Stimulated activated CD8-positive, alpha-beta memory T cell treated with anti-CD3 and anti-CD28 coated beads, Interleukin-4, amount 100 ng/mL, for 24 hours (primary cell): ENCODE results near the gene EIF4H.
"Not testable (repeated sequence)": the region's sequence is repeated elsewhere in the genome, so short reads cannot be mapped to it uniquely, and the experiment has no call there.

Source experiments
- DNase-seq: peaks from one replicate; pipeline ENCODE4 v3.0.0-alpha.2; 2020; ENCODE audit warnings: low read depth

EIF4H gene

DNA sequence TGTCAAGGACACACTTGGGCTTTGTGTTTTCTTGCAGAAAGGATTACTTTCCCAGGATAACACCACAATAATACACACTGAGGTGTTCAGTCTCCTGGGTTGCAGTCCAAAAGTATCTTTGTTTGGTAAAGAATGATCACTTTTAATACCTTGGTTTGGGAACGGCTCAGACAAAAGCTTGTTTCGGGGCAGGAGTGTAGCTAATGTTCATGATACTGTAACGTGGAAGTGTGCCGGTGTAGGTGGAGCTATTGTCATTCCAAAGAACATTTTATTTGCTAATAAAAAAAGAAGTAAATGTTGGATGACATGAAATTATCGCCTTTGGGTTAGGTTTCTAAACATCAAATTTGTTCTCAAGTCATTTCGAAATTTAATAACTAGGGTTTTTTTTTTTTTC lies 1.2 kb downstream of the EIF4H start:
- DNase-seq, result no peak

DNA sequence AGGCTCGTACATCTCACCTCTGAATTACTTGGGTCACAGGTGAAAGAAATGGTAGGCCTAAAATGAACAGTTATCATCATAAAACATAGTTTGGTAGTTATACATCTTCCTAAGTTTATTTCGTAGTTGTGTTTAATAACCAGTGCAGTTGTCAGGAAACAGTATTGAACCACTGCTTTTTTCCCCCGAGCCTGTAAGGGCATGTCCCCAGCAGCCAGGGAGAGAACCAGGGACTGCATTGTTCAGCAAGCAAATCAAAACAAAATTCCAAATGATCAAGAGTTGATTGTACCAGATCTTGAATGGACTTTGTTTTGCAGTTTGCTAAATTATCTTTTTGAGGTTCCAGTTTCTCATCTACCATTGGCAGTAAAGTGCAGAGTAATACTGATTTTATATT lies 2.4 kb downstream of the EIF4H start:
- no peak for DNase-seq

DNA sequence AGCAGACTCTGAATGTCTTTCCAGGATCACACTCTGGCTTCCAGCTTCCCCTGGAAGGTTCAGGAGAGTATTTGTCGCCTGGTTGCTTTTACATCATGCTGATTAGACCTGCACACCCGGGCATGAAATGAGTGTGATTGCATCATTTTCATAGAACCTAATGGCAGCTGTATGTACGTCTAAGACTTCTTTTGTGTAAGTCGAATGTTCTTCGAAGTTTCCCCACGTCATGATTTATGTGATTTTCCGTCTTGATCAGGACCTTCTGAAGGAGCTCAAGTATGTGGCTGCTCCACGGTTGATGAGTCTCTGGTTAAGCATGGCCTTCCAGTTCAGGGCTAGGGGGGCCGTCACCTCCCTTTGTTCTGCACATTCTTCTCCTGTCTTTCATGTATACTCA lies 4.5 kb downstream of the EIF4H start:
- DNase-seq, result no peak

DNA sequence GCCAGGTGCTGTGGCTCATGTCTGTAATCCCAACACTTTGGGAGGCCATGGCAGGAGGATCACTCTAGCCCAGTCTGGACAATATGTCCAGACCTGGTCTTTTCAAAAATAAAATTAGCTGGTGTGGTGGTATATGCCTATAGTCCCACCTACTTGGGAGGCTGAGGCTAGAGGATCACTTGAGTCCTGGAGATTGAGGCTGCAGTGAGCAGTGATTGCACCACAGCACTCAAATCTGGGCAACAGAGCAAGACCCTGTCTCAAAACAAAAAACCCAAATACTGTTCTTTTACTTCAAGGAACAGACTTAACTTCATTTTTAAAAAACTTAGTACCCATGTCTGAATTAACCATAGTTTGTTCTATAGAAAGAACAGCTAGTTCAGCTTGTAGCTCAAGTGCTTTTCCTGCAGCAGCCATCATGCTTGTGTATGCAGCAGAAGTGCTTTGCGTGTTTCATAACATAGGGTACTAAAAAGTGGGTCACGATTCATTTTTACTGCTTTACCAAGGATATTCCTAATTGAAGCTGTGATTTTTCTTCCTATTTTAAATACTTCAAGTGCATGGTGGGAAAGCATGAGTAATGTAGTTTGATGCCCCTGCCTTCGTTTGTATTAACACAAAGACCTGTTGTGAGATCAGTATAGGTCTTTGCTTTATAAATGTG lies 5.9 kb downstream of the EIF4H start:
- DNase-seq, result no peak

DNA sequence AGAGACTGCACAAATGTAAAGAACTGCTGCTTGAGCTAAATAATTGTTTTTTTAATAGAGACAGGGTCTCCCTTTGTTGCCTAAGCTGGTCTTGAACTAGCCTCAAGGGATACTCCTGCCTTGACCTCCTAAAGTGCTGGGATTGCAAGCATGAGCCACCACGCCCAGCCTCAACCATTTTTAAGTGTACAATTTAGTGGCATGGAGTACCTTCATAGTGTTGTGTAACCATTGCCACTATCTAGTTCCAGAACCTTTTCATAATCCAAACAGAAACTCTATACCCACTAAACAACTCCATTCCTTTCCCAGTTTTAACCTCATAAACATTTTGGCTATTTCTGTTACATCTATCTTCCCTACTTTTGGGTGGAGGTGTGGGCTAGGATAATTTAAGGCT lies 6.7 kb downstream of the EIF4H start:
- DNase-seq, result no peak

DNA sequence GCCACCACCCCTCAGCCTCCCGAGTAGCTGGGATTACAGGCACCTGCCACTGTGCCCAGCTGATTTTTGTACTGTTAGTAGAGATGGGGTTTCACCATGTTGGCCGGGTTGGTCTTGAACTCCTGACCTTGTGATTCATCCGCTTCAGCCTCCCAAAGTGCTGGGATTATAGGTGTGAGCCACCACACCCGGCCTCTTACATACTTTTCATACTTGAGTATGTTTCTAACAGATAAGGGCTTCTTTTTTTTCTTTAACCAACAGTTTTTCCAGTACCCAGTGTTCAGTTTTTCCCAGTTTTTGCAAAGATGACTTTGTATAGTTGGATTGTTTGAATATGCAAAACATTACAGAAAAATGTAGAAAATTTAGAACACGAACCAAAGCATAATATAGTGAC lies 7.7 kb downstream of the EIF4H start:
- DNase-seq, result no peak

DNA sequence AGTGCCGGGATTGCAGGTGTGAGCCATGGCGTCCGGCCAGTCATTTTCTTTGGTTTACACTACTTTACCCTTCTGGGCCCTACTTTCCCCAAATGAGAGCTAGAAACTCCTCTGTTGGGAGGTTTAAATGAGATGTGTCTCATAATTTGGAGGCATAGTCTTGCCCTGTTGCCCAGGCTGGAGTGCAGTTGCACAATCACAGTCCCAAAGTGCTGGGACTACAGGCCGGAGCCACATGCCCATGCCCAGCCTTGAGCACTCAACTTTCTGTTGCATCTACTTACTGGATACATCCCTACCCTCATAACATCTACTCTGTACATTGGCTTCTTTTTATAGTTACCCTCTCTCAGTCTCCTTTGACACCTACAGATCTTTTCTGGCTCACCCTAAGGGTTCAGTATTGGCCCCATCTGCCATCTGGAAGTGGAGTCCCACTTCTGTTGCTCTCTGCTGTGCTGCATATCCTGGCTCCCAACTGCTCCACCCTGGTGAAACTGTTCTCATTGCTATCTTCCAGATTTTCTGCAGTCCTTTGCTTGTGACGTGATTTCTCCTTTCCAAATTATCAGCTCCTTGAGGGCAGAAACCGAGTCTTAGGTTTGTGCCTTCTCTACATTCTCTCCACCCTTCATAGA lies 8.4 kb downstream of the EIF4H start:
- DNase-seq, result no peak

DNA sequence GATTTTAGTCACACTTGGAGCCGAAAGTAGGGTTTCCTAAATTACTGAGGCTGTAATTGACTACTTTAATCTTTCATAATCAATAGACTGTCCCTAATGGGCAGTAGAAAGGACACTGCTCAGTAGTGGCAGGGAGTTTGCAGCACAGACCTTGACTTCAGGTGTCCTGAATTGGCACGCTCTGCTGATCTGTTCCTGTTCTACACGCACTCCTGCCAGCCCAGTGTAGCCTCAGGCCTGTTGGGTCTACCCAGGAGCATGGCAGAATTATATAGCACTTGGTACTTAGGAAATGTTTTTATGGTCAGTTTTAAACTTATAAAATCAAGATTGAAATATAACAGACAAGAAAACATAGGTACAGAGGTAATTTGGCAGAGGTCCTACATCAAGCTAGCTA lies 9.0 kb downstream of the EIF4H start:
- DNase-seq, result no peak

DNA sequence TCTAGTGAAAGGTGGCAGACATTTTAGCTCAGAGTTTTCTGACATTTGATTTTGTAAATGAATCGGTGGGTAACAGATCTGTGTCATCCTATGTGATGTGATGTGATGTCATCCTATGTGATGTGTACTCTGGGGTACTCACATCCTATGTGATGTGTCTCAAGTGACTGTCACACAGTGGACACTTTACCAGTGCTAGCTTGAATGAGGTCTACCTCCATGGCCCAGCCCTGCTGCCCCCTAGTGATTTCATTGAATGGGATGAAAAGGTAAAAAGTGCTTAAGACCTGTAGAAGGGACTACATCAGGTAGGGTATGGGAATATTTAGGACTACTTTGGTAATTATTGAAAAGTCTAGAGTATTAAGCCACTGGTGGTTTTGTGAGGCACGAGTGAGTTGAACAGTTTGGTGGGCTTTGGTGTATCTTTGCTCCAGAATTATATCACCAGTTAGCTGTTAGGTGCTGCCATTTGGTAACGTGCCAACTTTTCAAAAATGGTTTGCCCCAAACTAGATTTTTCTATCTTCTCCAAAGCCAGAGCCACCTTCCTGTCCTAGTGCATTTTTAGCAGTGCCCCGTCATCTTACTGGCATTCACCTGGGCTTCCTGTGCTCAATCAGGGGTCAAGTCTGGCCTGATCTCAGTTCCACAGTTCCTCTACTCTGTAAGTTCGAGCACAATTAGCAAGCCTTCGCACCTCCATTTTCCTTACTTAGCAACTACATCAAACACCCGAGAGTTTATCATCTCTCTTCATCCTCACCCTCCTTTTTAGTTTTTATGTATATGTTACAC lies 9.7 kb downstream of the EIF4H start:
- DNase-seq, result no peak

DNA sequence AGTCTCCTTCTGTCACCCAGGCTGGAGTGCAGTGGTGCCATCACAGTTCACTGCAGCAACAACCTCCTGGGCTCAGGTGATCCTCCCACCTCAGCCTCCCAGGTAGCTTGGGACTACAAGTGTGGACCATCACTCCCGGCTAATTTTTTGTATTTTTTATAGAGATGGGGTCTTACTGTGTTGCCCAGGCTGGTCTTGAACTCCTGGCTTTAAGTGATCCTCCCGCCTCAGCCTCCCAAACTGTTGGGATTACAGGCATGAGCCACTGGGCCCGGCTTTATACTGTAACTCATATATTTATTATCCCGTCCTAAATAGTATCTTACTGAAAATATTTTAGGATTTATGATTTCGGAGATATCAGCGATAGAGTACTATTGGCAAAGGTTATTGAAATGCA lies 10.9 kb downstream of the EIF4H start:
- DNase-seq, result no peak

DNA sequence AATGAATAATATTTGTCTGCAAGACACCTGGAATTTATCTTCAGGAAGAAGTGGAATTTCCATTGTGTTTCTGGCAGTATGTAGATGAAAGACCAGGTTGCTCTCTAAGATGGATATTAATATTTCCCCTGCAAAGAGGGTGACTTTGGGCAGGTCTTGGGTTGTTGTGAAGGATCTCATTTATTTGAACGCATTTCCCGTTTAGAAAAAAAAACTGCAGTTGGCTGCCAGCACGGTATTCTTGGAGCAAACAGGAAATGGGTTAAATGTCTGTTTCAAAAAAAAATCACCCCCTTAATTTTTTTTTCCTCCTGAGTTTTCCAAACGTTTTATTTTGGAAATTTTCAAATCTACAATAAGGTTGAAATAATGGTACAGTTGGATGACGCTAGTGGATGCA lies 11.5 kb downstream of the EIF4H start:
- no peak for DNase-seq

DNA sequence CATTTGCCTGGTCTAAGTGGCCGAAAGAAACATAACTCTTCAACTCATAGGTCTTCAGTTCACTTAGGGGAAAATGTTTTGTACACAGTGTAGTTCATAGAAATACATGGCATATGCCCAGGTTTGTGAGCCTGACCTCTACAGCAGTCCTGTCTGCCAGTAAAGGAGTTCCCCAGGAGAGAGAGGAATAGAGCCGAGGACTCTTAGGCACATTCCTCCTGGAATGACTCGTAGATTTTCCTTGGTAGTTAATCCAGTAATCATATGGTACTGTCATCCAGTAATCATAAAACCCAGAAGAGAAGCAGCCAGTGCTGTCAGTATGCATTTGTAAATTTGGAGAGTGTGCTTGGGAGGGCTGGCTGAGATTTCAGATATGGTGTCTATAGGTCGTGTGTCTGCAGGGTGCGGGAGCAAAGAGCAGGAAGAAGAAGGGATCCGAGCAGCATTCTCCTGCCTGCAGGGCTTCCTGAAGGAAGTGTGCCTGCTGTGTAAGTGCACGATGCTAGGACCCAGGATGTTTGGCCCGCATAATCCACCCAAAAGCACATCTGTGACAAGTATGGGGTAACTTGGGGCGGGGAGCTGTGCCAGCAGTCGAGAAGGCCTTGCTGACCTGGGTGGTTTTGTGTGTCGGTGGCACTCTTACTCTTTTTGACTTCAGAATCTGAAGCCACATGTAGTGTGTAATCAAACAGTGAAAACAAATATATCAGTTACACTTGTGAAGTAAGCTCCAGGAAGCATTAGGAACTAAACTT lies 13.9 kb downstream of the EIF4H start:
- no peak for DNase-seq

DNA sequence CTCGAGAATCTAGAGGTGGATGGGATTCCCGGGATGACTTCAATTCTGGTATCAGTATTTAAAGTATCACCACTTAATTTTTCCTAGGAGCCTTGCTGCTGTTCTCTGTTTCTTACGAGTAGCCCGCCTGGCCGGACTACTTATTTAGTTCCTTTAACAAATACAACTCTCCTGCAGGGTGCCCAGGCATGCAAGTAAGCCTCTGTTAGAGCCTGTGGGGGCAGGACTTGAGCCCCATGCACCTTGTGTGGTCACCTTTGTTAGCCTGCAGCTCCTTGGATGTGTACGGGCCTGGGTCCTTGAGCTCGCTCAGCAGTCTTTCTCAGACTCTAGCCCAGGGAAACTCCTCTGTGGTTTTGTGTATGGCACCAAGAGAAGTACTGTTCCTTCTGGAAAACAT lies 16.1 kb downstream of the EIF4H start:
- DNase-seq, result no peak

DNA sequence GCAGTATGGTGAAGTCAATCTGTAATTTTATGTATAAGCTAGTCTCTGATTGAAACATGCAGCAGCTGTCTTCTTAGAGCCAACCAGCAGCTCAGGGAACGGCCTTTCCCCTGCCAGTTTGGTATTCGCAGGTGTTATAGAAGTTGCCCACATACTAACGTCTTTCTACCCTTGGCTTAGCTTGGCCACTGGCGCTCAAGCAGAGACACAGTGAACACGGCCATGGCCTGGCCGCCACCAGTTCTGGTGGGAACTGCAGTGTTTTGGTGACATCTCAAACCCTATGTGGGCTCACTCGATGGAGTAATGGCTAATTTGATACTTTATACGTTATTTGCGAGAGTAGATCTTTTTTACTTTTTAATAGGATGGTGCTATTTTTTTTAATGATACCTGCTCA lies 17.1 kb downstream of the EIF4H start:
- no peak for DNase-seq

DNA sequence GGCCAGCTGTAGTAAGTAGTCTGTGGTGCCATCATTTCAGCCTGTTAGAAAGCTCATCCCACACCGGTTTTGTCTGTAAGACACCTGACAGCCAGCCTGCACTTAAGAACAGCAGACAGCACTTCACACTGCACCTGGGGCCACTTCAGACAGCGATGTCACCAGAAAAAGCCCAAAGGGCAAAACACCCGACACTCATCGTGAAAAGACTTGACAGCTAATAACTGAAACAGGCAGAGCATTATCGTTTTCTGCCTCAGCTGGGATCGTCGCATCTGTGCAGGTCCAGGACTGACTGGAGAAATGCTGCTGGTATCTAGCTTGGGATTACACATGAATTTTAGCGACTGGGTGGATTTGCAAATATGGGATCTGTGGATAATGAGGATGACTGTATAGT lies 18.9 kb downstream of the EIF4H start:
- no peak for DNase-seq

DNA sequence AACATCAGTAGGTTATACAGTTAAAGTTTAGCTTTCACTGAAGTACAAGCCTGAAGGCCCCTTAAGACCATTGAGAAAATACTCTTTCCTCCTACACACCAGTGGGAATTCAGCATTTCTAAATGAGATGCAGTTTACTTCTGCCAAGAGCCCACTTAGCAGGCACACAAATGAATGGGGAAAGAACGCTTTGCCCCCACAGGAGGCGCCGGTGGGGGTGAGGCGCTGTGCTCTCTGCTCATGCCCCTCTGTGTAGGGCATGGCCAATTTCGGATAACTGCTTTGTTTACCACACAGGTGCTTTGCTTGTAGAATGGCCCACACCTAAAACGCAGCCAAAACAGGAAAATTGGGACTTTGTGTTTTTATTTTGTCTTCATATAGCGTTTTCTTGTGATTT lies 19.8 kb downstream of the EIF4H start:
- no peak for DNase-seq

DNA sequence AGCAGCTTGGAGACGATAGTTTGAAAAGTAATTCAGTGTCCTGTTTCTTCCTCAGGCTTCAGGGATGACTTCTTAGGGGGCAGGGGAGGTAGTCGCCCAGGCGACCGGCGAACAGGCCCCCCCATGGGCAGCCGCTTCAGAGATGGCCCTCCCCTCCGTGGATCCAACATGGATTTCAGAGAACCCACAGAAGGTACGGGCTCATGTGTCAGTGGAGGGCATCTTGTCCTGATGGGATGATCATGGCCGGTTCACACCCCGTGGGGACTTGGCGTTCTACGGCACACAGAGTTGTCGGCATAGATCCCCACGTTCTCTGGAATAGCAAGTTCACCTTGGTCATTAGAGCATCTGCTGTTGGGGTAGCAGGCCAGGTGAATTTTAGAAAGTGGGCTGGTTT lies 20.5 kb downstream of the EIF4H start:
- DNase-seq, result no peak

DNA sequence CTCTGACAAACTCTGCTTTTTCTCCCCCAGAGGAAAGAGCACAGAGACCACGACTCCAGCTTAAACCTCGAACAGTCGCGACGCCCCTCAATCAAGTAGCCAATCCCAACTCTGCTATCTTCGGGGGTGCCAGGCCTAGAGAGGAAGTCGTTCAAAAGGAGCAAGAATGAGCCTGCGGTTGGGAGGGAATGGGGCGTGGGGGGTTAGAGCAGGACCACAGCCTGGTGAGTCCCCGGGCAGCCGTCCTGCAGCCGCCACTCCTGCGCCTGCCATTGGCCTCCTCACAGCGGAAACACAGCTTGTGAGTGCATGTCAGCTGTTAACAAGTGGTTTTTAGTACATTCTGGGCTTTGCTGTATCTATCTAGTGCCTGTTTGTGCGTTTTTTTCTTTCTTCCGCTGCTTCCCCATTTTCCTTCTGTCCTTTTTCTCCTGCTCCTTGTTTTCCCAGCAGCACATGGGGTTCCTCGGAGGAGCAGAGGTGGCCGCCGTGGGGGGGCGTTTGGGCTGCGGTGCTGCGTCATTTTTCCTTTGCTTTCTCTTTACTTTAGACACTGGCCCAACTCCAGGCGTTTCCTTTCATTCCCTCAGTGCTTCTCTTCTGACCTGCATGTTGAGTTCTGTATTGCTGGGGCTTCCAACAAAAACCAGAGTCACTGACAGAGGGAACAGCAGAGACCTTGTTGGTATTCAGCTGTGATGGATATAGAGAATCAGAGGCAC lies 21.1 kb downstream of the EIF4H start:
- DNase-seq, result not testable (repeated sequence)

DNA sequence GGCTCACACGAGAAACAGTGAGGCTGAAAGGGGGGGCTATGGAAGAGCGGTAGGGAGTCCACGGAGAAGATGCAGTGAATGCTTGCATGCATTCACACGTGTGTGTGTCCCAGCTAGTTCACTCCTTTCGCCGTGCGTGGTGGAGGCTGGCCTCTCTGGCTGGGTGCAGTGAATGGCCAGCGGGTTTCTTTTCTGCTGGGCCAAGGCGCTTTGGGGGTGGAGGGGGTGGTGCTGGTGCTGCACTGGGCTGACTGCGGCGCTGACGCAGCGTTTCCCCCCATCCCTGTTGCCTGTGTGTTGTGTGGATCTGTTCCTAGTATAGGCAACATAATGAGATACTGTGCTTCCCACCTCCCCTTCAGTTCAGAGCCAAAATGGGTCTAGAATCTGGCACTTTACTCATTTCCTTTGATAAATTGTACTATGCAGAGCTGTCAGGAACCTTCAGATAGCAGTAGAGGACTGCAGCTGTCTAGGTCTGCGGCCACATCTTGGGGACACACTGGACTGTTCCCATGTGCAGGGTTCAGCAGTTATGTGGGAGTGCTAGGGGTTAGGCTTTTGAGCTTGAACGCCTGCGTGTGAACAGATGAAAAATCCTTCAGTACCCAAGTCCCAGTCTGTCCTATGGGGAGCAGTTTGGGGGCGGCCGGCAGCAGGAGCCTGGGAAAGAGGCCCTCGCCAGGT lies 22.0 kb downstream of the EIF4H start:
- not testable (repeated sequence) for DNase-seq

DNA sequence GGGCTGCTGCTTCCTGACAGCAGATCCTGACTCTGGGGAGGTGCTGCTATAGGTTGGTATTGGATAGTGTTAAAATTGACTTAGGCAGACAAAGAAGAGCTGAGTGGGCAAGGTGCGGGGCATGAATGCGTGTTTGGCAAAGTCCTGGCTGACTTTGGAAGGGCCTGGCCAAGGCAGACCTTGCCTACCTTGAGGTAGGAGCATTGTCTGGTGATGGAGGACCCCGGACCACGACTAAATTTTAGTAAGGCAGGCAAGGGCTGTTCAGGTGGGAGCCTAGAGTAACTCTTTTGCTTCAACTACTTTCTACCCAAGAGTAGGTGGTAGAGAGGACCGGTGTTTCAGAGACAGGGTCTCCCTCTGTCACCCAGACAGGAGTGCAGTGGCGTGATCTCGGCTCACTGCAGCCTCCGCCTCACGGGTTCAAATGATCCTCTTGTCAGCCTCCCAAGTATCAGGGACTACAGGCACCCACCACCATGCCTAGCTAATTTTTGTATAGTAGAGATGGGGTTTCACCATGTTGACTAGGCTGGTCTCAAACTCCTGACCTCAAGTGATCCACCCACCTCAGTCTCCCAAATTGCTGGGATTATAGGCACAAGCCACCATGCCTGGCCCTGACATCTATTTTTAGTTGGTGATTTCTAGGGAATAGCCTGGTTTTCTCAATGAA lies 23.4 kb downstream of the EIF4H start:
- no peak for DNase-seq
